SK-N-SH (cell line): ENCODE measurements around the gene MTCL1.

ENCODE experiments used
- CTCF ChIP-seq: fragments of 200-600 bp; sonication (generic); IDR thresholded peaks from 2 replicates; pipeline ENCODE4 v1.6.1; 2017; ENCODE audit warnings: antibody characterized with exemption, mild to moderate bottlenecking, moderate library complexity
- EZH2phosphoT487 ChIP-seq: fragments of 200-600 bp; sonication (generic); IDR thresholded peaks from 2 replicates; pipeline ENCODE4 v1.6.1; 2017; ENCODE audit warnings: low read depth, mixed run types, mild to moderate bottlenecking, antibody characterized with exemption, moderate library complexity, borderline replicate concordance
- FOSL2 ChIP-seq: IDR thresholded peaks from 2 replicates; pipeline ENCODE4 v1.4.0; 2012; ENCODE audit warnings: low read depth, mild to moderate bottlenecking, moderate library complexity, borderline replicate concordance
- GABPA ChIP-seq: IDR thresholded peaks from 2 replicates; pipeline ENCODE4 v1.4.0; 2012; ENCODE audit warnings: low read depth, mild to moderate bottlenecking
- GATA2 ChIP-seq: sonication (generic); formaldehyde crosslinking; IDR thresholded peaks from 2 replicates; pipeline ENCODE4 v1.5.0; 2020; ENCODE audit warnings: mild to moderate bottlenecking, missing genetic modification reagents
- PBX3 ChIP-seq: IDR thresholded peaks from 2 replicates; pipeline ENCODE4; 2012
- POLR2AphosphoS5 ChIP-seq: IDR thresholded peaks from 2 replicates; pipeline ENCODE4 v1.6.1; 2012; ENCODE audit warnings: low read depth, low read length
- RAD21 ChIP-seq: IDR thresholded peaks from 2 replicates; pipeline ENCODE4 v1.6.1; 2012; ENCODE audit warnings: mild to moderate bottlenecking, low read length
- RFX5 ChIP-seq: IDR thresholded peaks from 2 replicates; pipeline ENCODE4 v1.6.1; 2012; ENCODE audit warnings: mild to moderate bottlenecking, improper control_type of control experiment, low read length
- RXRA ChIP-seq: IDR thresholded peaks from 2 replicates; pipeline ENCODE4 v1.4.0; 2012; ENCODE audit warnings: low read depth, mild to moderate bottlenecking, borderline replicate concordance
- SMC3 ChIP-seq: IDR thresholded peaks from 2 replicates; pipeline ENCODE4 v1.6.1; 2012; ENCODE audit warnings: low read depth, low read length, improper control_type of control experiment
- TAF1 ChIP-seq: IDR thresholded peaks from 2 replicates; pipeline ENCODE4 v1.6.1; 2012; ENCODE audit warnings: low read depth, mild to moderate bottlenecking, low read length, moderate library complexity, borderline replicate concordance
- USF1 ChIP-seq: IDR thresholded peaks from 2 replicates; pipeline ENCODE4 v1.4.0; 2012; ENCODE audit warnings: low read depth, borderline replicate concordance
- USF2 ChIP-seq: fragments of 150-350 bp; IDR thresholded peaks from 2 replicates; pipeline ENCODE4 v1.6.1; 2017; ENCODE audit warnings: antibody characterized with exemption, low read length, low read depth, borderline replicate concordance

GRCh38 chr18:8841781-8842485 is 136.6 kb downstream of the MTCL1 start:
- TF ChIP-seq GABPA (no peak), CTCF (no peak), EZH2phosphoT487 (no peak), SMC3 (no peak), RAD21 (no peak), FOSL2 (no peak), USF2 (no peak), RFX5 (no peak), POLR2AphosphoS5 (no peak), RXRA (no peak), TAF1 (no peak), GATA2 (no peak), PBX3 (no peak), USF1 (no peak)
